Tongue (tissue), 2 donors: ENCODE data around the gene SLC7A6. TPM values are rescaled to one million over a fixed set of nuclear protein-coding genes. Genes with fewer than 3 reads are reported as not detected.

Experiments used
- DNase-seq: peaks from one replicate; pipeline ENCODE4 v3.0.0-alpha.2; 2015
- total RNA-seq: library from RNA; depleted of rRNA; stranded (reverse); fragments of >200 nt; gene quantifications from one replicate; pipeline ENCODE4 v1.2.3, GENCODE V29; 2014

SLC7A6 gene
- total RNA-seq, 1 donor from 2014 or later: 10.8 TPM

DNA sequence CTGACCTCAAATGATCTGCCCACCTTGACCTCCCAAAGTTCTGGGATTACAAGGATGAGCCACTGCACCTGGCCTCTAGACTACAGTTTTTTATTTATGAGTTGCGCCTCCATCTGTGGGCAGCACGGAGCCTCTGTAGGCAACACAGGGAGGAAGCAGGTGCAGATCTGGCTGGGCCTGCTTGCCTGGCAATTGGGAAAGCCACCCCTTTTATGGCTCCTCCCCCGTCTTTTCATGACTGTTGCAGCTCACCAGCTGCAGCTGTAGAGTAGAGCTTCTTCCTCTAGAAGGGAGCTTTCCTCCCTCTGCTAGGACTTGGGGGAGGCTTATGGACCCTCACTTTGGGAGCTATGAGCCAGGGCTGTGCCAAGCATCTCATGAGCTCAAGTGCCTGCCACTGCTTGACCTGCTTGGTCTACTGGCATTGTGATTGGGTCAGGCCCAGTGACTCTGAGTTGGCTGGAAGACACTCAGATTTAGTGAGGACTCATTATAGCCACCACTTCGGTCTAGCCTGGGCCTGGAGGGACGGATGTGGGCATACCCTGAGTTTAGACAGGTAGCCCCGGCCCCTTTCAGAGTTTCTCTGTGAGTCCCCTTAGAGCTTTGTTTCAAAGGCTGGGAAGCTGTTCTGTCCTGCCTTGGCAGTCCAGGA lies 6.9 kb upstream of the SLC7A6 start:
- peak; percentile 60 for DNase-seq

DNA sequence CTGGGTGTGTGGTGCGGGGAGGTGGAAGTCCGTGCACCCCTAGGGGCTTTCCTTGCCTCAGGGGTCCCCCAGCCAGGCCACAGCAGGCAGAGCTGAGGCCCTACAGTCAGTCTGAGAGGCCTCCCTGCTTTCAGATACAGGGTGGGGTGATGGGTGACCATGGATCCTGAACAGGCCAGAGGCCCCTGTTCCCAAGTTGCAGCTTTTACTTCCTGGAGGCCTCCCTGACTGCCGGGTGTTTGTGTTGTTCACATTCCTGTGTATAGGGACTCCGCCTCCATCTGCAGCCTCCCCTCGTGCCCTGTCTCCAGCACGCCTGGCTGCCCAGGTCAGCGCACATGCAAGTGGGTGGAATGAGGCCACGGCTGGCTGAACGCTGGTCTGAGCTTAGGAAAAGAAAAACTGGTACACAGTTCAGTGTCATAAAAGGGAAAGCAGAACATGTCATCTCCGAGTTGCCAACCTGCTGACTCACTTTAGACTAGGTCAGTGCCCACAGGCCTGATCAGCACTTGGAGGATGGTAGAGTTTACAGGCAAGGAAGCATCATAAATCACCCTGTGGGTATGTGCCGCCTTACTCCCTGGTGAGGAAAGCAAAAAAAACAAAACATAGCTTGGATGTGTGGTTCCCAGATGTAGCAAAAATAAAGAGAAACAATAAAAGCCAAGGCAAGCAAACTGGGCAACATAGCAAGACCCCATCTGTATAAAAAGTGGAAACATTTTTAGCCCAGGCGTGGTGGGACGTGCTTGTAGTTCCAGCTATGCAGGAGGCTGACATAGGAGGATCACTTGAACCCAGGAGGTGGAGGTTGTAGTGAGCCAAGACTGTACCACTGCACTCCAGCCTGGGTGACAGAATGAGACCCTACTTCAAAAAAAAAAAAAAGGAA lies 6.2 kb upstream of the SLC7A6 start:
- DNase-seq: no peak

DNA sequence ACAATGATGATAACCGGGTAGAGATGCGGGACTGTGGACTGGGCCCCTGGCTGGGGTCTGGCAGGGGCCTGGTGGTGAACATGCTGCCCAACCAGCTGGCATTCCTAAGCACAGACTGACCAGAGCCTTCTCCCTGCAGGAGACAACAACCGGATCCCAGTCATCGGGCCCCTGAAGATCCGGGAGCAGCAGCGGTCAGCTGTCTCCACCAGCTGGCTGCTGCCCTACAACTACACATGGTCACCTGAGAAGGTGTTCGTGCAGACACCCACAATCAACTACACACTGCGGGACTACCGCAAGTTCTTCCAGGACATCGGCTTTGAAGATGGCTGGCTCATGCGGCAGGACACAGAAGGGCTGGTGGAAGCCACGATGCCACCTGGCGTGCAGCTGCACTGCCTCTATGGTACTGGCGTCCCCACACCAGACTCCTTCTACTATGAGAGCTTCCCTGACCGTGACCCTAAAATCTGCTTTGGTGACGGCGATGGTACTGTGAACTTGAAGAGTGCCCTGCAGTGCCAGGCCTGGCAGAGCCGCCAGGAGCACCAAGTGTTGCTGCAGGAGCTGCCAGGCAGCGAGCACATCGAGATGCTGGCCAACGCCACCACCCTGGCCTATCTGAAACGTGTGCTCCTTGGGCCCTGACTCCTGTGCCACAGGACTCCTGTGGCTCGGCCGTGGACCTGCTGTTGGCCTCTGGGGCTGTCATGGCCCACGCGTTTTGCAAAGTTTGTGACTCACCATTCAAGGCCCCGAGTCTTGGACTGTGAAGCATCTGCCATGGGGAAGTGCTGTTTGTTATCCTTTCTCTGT lies 5.1 kb upstream of the SLC7A6 start:
- no peak for DNase-seq

DNA sequence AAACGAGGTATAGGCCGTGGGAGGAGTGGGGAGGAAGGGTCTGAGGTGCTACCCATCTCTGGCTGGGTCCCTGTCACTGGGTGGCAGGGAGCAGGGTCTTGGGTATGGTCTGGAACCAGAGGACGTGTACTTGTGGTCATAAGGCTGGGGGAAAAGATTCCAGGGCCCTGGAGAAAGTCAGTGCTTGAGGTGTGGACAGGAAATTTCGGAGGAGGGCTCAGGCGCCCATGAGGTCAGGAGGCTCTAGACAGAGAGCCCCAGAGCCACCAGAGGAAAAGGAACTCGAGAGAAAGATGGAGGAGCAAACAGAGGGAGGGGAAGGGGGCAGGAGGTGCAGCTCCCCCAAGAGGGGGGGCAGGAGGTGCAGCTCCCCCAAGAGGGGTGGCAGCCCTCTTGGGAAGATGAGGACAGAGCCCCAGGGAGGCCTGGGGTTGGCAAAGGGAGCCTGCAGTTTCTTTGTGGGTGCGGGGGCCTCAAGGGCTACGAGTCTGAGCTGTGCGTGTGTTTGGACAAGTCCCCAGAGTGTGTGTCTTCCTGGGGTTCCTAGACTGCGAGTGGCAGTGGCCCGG lies 683 bp upstream of the SLC7A6 start:
- no peak for DNase-seq

DNA sequence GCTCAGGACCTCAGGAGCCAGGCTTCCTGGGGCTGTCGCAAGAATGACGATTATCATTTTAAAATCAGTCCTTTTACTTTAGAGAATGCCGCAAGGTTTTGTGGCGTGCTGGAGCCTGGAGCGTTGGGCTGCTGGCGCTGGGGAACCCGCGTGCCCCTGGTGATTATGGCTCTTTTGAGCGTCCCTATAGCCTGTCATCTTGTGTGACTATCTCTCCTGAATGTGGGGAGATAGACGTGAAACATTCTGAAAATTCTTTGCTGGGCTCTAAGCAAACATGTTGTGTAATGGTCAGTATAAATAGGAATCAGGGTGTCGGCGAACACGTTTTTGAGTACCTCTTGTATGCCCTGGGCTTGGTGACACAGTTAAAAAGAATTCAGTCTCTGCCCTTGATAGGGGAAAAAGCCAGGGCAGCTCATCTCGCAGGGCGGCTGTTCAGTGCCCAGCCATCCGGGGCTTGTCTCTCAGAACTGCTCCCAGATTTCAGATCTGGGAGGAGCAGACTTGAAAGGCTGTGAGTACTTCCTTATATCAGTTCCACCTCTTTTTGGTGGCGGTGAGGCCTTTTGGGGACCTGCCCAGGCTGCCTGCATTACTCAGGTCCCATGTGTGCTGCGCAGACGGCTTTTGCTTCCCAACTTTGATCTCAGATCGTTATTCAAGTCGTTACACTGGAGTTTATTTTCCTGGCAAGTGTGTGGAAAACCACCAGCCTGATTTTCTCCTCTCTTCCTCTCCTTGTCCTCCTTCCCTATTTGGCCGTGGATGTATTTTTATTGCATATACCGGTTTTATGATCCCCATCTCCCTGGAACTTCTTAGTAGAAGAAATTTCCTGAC lies 973 bp downstream of the SLC7A6 start:
- peak; percentile 49 for DNase-seq

DNA sequence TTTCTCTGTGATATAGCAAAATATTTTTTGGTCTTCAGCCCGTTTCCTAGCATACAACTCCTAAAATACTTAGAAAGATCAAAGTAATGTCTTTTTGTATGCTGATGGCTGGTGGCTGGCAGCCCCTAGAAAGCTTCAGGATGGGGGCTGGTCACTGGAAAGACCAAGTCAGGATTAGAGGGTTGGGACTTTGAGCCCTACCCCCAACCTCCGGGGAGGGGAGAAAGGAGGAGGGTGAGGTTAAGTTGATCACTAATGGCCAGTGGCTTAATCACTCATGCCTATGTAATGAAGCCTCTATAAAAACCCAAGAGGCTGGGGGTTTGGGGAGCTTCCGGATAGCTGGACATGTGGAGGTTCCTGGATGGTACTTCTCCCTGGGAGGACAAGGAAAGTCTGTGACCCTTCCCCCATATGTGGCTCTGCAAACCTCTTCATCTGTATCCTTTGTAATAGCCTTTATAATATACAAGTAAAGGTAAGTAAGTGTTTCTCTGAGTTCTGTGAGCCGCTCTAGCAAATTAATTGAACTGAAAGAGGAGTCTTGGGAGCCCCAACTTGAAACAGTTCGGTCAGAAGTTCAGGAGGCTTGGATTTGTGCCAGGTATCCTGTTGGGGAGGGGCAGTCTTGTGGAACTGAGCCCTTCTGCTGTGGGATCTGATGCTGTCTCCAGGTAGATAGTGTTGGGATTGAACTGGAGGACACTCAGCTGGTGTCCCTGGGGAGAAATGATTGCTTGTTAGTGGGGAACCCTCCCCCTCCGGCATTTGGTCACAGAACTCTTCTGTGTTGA lies 3.5 kb downstream of the SLC7A6 start:
- no peak for DNase-seq

DNA sequence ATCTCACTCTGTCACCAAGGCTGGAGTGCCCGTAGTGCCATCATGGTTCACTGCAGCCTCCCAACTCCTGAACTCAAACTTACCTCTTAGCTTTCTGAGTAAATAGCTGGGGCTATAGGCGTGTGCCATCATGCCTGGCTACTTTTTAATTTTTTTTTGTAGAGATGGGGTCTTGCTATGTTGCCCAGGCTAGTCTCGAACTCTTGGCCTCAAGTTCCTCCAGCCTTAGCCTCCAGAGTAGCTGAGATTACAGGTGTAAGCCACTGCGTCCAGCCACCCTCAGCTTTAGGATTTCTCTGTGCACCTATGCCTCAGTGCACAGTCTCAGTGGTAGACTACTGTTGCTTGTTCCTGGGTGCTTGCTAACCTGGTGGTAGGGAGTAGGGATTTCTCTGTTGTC lies 5.5 kb downstream of the SLC7A6 start:
- DNase-seq: no peak

DNA sequence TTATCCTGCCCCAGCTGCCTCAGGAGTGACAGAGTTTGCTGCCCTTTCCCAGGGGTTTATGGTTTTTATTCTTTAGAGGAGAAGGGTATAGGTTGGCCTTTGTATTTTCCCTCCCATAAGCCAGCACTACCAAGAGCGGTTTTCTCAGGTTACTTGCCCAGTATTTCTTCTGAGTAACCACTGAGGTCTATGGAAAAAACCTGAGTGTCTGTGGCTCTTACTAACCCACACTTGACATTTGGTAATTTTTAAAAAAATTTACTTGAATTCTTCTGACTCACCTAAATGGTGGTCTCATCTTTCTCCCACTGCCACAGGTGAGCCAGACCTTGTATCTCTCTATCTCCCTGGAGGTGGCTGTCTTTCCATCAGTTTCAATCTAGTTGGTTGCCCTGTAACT lies 6.0 kb downstream of the SLC7A6 start:
- no peak for DNase-seq

DNA sequence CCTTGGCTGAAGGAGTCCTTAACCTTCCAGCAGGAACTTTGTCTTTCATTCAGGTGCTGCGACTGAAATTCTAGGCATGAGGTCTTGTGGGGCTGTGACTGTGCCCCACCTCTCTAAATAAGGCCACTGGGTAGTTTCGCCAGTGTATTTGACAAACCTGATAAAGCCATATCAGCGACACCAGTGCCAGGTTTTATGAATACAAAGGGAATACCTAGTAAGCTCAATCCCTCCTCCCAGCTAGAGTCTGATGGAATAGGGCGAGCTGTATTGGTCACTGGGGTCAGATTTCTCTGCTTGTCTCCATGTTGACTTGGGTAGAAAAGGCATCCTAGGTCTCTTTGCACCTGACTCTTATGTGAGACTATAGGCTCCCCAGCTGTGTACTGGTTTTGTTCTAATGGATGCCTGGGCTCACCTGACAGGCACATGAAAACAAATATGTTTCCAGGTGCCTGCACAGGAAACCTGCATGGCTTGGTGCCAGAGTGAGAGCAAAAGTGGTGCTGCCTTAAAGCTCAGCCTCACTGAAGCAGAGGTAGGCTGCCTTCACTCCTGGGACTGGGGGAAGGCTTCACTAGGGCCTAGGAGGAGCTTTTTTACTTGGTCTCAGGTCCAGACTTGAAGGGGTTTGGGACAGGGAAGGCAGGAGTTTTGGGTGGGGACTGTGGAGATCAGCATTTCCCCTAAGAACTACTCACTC lies 8.3 kb downstream of the SLC7A6 start:
- no peak for DNase-seq

DNA sequence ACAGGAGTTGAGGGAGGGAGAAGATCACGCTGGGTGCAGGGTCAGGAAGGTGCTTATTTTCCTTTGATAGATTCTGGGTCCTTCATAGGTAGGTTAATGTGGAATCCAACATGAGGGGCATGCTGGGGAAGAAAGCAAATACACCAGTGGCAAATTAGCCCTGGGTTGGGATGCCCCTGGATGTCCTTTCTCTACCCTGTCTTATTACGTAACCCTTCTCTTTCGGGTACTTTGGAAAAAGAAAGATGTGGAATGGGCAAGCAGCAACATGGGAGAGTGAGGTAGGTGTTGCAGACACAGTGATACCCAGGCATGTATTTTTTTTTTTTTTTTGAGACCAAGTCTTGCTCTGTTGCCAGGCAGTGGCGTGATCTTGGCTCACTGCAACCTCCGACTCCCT lies 9.1 kb downstream of the SLC7A6 start:
- no peak for DNase-seq

DNA sequence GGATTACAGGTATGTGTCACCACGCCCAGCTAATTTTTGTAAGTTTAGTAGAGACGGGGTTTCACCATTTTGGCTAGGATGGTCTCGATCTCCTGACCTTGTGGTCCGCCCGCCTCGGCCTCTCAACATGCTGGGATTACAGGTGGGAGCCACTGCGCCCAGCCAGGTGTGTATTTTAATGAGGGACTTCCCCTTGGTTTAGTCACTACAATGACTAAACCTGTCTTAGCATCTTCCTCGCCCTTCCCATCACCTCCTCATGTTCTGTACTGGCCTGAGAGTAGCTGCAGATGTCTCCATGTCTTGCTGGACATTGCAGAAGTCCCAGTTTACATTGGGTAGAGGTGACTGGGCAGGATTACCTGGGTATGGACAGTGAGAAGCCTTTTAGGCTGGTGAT lies 9.6 kb downstream of the SLC7A6 start:
- DNase-seq: no peak

DNA sequence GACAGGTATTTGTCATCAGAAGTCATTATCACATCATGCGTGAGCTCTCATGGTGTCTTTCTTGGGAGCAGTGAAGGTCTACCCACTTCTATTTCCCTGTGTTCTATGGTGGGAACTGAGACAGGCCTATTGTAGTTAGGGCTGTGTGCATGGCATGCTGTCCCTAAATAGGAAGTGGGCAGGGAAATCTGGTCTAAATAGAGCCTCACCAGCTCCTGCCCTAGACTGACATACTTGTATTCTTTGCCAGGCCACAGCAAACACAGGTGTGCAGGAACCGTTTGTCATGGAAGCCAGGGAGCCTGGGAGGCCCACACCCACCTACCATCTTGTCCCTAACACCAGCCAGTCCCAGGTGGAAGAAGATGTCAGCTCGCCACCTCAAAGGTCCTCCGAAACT lies 10.1 kb downstream of the SLC7A6 start:
- no peak for DNase-seq

DNA sequence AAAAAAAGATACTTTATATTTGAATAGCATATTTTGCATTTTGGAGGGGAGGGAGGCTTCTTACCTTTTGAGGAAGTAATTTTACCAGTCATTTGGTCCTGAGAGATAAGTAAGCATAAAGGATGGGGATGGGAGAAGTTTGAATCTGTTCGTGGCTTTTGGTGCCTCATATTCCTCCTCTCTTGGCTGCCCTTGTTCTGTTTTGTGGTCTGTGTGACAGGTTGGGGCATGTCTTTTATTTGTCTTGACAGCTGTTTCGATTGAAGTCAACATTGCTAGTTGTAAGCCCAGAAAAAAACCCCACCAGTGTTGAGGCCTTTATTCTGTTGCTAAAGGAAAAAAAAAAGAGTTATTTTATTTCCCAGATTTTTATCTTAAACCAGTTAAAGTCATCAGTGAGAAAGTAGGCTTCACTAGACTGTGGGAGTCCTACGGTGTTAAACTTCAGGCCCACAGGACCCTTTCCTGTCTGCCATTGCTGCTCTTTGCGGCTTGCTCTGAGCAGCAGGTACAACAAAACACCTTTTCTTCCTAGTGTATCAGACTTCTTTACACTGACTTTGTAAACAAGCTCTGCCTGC lies 11.4 kb downstream of the SLC7A6 start:
- no peak for DNase-seq

DNA sequence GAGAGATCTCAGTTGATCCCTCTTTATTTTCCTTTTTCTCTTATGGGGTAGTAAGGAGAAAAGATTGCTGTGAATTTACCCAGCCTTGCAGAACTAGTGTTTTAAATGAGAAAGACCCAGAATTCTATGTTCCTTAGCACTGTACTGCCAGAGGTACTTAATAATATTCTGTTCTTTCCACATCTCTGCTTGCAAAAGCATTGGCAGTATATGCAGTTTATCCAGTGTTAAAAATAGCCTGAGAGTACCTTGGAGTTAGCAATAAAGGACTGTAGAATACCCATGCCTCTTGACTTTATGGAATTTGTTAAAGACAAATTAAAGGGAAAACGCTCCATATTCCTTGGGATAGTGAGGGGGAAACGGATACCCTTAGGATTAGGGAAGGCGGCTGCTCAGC lies 11.9 kb downstream of the SLC7A6 start:
- DNase-seq: no peak

DNA sequence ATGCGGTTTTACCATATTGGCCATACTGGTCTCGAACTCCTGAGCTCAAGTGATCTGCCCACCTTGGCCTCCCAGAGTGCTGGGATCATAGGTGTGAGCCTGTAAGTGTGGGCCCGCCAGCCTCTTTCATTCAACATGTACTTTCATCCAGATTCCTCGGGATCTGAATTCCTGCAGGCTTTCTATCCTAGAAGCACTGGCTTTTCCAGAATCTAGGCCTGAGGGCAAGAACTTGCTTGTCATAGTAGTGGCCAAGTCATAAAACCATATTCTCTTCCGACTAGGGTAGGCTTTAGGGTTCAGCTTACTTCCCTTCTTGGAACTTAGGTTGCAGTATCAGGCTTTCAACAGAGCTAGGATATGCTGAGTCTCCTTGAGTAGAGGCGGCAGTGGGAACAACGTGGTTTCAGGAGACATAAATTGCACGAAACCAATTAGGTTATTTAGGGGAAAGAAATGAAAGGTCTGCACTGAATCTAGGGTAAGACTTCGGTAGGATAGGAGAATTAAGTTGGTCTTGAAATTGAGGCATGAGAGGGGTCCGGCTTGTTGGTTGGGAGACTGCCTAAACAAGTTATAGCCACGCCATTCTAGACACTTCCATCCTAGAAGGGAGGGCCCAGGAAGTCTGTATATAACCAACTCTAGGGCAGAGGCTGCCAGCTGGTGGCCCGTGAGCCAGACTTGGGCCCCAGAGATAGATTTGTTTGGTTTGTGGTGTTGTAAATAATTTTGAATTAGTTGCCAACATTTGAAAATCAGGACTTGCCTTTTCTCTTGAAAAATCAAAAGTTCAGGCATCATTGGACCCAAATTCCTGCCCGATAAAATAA lies 15.6 kb downstream of the SLC7A6 start:
- no peak for DNase-seq

DNA sequence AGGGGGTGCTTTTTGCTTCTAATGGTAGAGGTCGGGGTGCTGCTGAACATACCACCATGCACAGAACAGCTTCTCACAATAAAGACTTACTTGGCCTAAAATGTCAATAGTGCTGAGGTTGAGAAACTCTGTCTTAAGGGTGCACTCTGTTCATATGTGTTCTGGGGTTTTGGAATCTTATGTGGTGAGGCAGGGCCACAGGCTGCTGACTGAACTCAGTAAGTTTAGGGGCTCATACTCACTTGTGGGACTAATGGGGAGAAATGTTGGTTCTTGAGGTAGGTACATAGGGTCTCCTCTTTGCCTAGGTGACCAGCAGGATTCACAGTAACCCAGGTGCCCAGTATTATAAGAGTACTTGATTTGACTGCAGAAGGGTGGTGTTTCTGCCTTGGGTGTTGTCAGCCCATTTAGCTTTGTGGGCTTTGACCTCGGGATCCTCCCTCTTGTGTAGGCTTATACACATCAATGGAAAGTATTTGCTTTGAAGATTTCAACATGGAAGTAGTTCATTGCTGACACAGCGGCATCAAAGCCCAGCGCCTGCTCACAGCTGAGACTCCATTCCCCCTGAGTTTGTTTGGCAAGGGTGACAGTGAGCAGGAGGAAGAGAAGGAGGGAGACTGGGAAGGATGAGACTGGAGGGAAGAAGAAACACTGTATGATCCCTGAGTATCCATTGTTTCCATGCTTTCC lies 17.2 kb downstream of the SLC7A6 start:
- no peak for DNase-seq

DNA sequence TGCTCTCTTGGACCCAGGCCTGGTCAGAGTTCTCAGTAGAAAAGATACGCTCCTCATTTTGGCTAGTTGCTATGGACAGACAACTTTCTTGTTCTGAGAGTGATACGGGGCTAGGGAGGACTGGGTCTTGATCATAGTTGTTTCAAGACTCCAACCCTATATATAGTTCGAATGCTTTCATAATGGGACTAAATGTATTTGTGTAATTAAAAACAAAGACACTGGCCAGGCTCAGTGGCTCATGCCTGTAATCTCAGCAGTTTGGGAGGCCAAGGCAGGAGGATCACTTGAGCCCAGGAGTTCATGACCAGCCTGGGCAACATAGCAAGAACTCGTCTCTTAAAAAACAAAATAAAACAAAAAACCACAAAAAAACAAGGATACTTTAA lies 17.7 kb downstream of the SLC7A6 start:
- DNase-seq: no peak

DNA sequence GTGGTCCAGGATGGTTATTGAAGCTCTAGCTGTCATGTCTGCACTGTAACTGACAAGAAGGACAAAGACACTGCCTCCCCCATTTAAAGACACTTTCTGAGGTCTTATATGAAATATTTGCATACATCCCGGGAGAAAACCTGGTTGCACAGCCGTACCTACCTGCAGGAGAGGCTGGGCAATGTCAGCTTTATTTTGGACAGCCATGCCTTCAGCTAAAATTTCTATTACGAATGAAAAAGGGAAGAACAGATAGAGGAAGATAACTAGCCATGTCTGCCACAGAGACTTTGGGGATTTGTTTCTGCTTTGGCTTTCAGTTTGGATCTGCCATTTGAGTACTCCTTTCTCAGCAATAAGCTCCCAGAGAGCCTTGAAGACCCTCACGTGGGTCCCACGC lies 19.0 kb downstream of the SLC7A6 start:
- no peak for DNase-seq
